T-helper 2 cell treated with Interferon-gamma antibody and Interleukin-4, amounts not matched to agents 100 ng/mL and 5 ng/mL, for 36 hours (primary cell): ENCODE measurements around the gene PCBP3. TPM values are rescaled to one million over a fixed set of nuclear protein-coding genes. Genes with fewer than 3 reads are reported as not detected.
"Not testable (repeated sequence)": the region's sequence is repeated elsewhere in the genome, so short reads cannot be mapped to it uniquely, and the experiment has no call there.

Experiments
- intact Hi-C: fragments of 100-400 bp; cut with micrococcal nuclease; formaldehyde crosslinking; loops from one replicate; pipeline ENCODE4 v1.15.1; 2023
- total RNA-seq: library from RNA; stranded (reverse); gene quantifications from 2 replicates; pipeline ENCODE4 v1.2.3, GENCODE V29; 2022

PCBP3 gene
- total RNA-seq, 1 donor from 2014 or later, result 5.1 TPM

DNA sequence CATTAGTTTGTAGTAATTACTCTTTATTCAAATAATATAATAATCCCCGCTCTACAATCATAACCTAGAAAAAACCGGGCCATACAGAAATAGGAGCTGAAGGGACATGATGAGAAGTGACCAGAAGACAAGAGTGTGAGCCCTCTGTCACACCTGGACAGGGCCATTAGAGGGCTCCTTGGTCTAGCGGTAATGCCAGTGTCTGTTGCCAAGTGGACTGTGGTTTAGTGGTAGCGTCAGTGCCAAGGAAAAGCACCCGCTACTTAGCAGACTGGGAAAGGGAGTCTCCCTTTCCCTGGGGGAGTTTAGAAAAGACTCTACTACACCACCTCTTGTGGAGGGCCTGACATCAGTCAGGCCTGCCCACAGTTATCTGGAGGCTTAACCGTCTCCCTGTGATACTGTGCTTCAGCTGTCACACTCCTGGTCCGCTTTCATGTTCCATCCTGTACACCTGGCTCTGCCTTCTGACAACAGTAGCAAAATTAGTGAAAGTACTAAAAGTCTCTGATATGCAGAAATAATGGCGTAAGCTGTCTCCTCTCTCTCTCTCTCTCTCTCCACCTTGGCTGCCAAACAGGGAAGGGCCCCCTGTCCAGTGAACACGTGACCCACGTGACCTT, 19.2 kb downstream of the PCBP3 start:
- intact Hi-C loops, result not testable (repeated sequence)

DNA sequence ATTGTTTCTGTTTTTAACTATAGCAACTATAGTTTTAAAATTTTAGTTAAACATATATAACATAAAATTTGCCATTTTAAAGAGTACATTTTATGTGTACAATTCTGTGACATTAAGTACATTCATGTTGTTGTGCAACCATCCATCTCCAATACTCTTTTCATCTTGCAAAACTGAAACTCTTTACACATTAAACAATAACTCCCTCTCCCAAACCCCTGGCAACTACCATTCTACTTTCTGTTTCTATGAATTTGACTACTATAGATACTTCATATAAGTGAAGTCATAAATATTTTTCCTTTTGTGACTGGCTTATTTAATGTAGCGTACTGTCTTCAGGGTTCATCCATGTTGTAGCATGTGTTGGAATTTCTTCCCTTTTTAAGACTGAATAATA, 25.9 kb downstream of the PCBP3 start:
- intact Hi-C loops, result no loop called here

DNA sequence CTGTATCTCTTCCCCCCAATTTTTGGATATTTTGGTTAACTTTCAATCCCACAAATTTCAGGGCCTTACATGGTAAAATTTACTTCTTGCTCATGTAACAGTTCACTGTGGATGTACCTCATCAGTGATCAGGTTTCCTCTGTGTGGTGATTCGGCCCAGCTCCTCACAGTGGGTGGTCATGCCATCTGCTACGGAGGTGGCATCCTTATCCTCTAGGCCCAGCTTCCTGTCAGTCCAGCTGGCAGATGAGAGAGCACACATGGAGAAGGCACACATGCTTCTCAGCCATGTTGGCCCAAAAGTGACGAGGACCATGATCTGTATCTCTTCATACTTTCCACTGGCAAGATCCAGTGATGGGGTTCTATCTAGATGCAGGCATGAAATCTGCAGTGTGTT, 27.2 kb downstream of the PCBP3 start:
- intact Hi-C loops, result no loop called here

DNA sequence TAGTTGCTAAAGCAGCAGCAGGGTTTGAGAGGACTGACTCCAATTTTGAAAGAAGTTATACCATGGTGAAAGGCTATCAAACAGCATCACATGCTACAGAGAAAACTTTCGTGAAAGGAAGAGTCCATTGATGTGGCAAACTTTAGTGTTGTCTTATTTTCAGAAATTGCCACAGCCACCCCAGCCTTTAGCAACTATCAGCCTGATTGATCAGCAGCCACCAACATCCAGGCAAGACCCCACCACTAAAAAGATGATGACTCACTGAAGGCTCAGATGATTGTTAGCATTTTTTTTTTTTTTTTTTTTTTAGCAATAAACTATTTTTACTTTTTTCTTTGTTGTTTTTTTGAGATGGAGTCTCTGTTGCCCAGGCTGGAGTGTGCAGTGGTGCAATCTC, 35.3 kb downstream of the PCBP3 start:
- intact Hi-C loops, result not testable (repeated sequence)

DNA sequence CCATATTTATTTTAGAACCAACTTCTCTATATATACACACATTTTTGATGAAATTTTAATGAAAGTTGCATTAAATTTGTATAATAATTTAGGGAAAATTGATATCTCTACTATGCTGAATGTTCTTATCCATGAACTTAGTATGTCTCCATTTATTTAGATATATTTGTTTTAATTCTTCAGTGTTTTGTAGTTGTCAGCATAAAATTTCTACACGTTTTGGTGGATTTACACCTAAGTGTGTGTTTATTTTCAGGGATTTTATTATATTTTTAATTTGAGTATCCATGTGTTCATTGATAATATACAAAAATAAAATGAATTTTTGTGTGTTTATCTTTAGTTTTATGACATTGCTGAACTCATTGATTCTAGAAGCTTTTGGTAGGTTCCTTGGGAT, 36.7 kb downstream of the PCBP3 start:
- intact Hi-C loops, result no loop called here

- intact Hi-C loops, result no loop called here
Observed at GRCh38 chr21:45695086-45695485, 51.6 kb downstream of the PCBP3 start.

DNA sequence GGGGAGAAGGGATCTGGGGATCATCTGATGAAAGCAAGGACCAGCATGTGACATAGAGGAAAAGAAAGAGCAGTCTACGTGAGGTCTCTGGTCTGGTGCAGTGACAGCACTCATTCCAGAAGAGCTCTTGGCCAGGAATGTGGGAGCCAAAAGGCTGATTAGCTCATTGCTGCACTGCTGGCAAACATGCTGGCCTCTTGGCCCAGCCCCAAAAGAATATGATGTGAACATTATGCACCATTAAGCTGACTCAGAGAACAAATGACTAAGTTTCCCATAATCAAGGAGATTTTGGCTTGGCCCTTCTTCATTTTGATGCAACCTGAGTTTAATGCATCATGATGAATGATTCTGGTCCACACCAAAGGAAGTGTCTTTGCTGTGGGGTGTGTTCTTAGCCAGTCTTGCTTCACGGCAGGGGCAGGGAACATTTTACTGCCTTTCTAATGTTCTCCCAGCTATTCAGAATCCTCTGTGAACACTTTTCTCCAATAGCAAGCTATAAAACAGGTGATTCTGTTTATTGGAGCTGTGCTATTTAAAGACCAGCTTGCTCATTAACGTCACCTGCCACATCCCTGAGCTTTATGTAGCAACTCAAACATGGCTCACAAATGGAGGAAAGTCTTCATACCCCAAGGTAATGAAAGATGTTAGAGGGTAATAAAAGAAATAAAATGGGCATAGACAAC, 55.1 kb downstream of the PCBP3 start:
- intact Hi-C loops, result no loop called here

GRCh38 chr21:45699251-45699942, 55.9 kb downstream of the PCBP3 start:
- intact Hi-C loops, result no loop called here

- intact Hi-C loops, result no loop called here
Observed at GRCh38 chr21:45699966-45700365, 56.4 kb downstream of the PCBP3 start.

- intact Hi-C loops, result no loop called here
Observed at GRCh38 chr21:45700461-45700860, 56.9 kb downstream of the PCBP3 start.

GRCh38 chr21:45704311-45705108, 61.0 kb downstream of the PCBP3 start:
- intact Hi-C loops, result no loop called here

DNA sequence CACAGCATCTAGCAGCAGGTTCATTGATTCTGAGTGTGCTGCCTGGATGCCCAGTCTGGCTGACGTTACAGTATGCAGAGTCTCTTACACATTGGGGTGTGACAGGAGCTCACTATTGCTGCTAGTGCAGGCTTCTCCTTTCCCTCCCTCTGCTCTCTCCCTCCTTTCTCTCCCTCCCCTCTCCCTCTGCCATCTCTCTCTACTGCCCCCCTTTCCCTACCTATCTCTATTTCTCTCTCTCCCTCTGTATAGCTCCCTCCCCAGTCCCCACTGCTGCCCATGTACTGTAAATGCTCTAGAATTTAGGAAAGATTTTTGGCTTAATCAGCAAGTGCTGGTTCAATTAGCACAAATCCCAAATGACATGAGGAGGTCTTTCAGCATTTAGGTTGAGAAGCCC, 62.8 kb downstream of the PCBP3 start:
- intact Hi-C loops, result no loop called here

GRCh38 chr21:45709173-45709572, 65.6 kb downstream of the PCBP3 start:
- intact Hi-C loops, result no loop called here

DNA sequence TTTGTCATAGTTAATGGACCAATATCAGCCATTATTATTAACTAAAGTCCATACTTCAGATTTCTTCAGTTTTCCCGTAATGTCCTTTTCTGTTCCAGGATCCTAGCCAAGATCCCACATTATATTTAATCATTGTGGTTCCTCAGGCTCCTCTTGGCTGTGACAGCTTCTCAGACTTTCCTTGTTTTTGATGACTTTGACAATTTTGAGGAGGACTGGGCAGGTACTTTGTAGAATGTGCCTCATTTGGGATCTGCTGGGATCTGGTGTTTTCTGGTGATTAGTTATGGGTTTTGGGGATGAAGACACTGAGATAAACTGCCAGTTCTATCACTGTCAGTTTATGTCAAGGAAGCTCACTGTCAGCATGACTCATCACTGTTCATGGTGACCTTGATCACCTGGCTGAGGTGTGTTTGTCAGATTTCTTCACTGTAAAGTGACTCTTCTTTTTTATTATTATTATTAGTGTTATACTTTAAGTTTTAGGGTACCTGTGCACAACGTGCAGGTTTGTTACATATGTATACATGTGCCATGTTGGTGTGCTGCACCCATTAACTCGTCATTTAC, 66.3 kb downstream of the PCBP3 start:
- intact Hi-C loops, result no loop called here

- intact Hi-C loops, result not testable (repeated sequence)
Observed at GRCh38 chr21:45710306-45710705, 66.8 kb downstream of the PCBP3 start.

DNA sequence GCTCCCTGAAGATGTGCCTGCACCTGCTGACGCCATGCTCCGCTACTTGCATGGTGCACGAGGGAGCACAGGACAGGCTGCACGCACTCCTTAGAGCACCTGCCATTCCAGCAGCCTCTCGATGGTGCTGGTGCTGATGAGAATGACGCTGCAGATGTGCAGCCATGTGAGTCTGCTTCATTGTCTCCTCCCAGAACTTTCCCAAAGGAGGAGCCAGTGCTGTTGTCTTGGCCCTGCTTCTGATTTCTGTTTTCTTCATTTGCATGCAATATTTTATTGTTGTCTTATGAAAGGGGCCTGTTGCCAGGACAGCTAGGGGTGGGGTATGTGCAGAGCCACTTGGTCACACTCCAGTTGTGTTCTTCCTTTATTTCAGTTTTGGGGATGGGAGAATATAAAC, 70.1 kb downstream of the PCBP3 start:
- intact Hi-C loops, result no loop called here

DNA sequence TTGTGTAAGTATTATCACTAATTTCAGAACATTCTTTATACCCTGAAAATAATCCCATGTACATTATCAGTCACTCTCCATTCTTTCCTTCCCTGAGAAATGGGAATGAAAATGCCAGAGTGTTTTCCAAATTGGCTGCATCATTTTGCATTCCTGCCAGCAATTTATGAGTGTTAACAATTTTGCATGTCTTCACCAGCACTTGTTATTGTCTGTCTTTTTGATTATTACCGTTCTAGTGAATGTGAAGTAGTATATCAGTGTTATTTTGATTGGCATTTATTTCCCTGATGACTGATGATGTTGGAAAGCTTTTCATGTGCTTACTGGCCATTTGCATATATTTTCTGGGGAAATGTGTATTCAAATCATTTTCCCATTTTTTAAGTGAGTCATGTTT, 71.9 kb downstream of the PCBP3 start:
- intact Hi-C loops, result no loop called here

DNA sequence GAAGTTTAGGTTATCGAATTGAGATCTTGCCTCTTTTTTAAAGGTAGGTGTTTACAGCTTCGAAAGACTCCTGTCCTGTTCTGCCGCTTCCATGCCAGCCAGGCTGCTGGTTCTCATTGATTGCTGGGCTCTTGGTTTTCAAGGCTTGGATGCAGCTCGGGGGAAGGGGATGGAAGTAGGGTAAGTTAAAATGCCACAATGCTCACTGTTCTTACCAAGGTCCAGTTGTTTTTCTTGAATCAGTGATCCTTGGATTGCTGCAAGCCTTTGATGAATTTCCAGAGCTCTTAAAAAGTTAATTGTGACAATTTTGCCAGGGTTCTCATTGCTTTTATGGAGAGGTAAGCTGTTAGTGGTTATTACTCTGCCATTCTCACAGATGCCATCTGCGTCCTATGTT, 74.9 kb downstream of the PCBP3 start:
- intact Hi-C loops, result no loop called here

DNA sequence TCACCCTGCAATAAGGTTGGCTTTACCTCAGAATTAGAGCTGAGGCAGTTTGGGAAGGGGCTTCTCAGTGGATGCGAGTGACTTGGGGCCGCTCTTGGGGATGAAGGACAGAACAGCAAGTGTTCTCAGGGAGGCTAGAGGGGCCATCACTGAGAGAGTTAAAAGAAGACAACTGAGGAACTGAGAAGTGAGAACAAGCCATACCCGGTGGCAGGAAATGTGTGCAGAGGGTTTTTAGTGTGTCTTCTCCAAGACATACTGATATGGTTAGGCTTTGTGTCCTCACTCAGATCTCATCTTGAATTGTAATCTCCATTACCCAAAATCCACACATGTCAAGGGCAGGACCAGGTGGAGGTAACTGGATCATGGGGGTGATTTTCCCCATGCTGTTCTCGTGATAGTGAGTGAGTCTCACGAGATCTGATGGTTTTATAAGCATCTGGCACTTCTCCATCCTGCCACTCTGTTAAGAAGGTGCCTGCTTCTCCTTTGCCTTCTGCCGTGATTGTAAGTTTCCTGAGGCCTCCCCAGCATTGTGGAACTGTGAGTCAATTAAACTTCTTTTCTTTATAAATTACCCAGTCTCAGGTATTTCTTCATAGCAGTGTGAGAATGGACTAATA, 75.8 kb downstream of the PCBP3 start:
- intact Hi-C loops, result no loop called here

- intact Hi-C loops, result not testable (repeated sequence)
Observed at GRCh38 chr21:45720204-45720603, 76.7 kb downstream of the PCBP3 start.

DNA sequence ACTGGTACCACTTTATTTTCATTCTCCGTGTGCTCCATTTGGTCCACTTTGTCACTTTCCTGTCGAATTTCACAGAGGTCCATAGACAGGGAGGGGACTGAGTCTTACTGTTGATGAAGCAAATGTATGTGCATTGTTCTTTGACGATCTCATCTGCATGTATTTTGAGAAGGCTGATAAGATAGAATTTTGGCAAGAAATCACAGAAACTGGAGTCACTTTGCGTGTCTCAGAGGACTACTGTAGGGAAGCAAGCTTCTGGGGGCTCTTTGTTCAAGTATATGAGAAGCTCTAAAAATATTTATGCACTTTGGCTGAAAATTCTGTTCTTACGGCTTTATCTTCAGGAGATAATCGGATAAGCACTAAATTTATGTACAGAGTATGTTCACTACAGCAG, 78.1 kb downstream of the PCBP3 start:
- intact Hi-C loops, result no loop called here
